Measurements from ENCODE around the gene PUM1.
A peak's percentile ranks its signal among the peaks of the same experiment; 100 is the strongest.
"Not testable (repeated sequence)": the region's sequence is repeated elsewhere in the genome, so short reads cannot be mapped to it uniquely, and the experiment has no call there.

PUM1 gene

GRCh38 chr1:30995990-30996612 is 69.4 kb downstream of the PUM1 start:
- no peak for DNase-seq (ENCODE audit: low spot score)

DNA sequence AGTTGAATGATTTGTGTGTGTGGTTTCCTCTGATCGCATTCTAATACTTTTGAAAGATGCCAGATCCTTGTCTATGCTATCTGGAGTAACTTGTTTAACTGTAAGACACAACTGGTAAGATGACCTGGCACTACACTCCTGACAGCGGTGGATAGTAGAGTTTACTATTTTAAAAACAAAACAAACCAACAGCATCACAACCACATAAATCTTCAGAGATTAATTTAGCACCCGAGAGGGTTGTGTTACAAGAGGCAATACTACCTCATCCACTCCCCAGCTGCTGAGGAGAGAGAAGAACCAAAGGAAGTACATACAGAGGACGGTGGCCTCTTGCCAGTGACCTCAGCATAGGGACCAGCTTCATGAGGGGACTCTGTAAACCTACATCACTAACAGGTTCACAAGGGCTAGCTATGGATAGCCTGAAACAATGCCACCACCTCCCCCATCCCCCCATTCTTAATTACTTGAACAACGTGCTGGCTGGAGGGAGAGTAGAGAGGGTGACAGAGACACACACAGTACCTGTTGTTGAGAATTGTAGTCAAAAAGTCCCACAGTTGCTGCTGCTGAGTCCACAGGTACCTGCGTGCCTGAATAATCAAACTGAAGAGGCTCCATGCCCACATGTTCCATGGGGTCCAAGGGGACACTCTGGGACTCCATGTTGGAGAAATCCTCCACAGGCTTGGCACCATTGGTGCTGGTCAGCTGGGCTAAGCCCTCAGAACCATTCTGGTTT is 73.5 kb downstream of the PUM1 start:
- DNase-seq (ENCODE audit: low spot score), result no peak

- no peak for DNase-seq (ENCODE audit: low spot score)
Measured at GRCh38 chr1:30990591-30990990, 74.9 kb downstream of the PUM1 start.

GRCh38 chr1:30988045-30988444 is 77.5 kb downstream of the PUM1 start:
- no peak for DNase-seq (ENCODE audit: low spot score)

DNA sequence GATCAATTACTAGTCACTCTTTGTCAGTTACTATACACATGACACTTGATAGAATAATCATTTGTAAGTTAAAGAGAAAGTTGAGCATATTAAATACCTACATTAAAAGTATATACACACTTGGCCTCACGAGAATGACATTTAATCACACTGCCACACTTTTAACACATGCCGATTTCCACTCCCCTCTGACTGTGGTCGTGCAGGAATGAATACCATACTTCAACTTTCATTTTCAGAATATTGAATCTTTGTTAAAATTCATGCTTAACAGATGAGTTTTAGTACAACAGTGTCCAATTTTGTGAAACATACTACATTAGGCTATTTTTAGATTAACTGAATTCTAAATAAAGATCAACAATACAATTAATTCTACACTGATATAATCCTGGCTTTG is 78.8 kb downstream of the PUM1 start:
- no peak for DNase-seq (ENCODE audit: low spot score)

DNA sequence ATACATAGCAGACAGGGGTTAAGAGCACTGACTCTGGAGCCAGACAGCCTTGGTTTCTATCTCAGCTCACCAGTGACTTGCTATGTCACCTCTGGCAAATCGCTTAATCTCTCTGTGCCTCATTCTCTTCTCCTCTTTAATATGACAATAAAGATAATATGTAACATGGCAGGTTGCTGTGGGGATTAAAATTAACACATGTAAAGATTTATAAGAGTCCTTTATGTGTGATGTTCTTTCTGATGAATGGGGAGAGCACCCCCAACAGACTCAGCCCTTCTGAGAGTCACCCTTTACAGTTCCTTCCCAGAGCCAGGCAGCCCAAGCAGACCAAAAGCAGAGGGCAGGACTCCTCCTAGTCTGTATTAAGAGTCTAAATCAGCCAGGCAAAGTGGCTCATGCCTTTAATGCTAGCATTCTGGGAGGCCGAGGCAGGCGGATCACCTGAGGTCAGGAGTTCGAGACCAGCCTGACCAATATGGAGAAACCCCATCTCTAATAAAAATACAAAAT is 80.5 kb downstream of the PUM1 start:
- DNase-seq (ENCODE audit: low spot score), result no peak

- DNase-seq (ENCODE audit: low spot score), result no peak
Measured at GRCh38 chr1:30984165-30984889, 81.2 kb downstream of the PUM1 start.

DNA sequence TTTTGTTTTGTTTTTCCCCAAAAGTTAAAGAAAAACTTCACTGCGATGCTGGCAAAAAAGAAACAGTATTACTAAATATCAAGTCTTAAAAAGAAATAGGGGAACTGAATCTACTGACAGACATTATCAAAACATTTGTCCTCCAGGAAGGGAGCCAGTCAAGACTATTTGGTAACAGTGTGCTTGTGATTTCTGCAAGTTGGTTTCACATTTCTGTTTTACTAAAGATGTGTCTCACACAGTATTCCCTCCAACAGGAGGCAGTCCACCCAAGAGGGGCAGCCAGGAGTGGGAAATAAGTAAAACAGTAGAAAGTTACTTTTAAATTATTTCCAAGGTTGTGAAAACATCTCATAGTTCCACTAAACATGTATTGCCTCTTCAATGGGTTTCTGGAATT is 82.6 kb downstream of the PUM1 start:
- DNase-seq (ENCODE audit: low spot score), result no peak

GRCh38 chr1:30982431-30982830 is 83.1 kb downstream of the PUM1 start:
- no peak for DNase-seq (ENCODE audit: low spot score)

- DNase-seq (ENCODE audit: low spot score), result no peak
Measured at GRCh38 chr1:30981172-30981571, 84.3 kb downstream of the PUM1 start.

DNA sequence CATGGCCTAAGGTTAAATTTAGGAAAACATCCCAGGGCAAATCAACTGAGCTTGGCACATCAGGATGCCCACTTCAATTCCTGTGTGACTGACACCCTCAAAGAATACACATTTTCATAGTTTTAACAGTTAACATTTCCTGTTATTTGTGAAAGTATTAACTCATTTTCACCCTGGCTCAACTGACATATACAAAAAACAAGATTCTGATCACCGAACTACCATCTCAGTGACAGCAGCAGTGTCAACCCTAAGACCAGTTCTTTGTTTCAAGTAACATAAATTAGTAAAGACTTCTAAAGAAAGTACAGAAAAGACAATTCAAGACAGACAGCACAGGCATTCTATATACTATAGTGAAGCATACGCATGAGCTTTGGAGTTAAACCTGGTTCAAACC is 88.0 kb downstream of the PUM1 start:
- DNase-seq (ENCODE audit: low spot score), result no peak

GRCh38 chr1:30977105-30977504 is 88.4 kb downstream of the PUM1 start:
- DNase-seq (ENCODE audit: low spot score), result no peak

DNA sequence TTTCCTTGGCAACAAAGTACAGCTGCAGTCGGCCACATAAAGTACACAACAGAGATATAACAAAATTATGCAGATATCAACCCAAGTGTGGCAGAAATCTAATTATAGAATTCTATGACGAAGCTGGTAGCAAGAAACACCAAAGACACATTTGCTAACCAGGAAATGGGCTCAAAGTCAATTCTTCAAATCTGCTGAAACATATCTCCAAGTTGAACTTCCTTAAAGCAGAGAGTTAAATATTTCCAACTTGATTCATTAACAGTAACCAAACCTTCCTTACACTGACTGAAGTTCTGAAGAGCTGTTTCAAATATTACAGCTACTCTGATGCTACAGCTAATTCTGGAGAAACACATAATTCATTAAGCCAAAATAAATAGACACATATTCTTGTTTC is 89.4 kb downstream of the PUM1 start:
- no peak for DNase-seq (ENCODE audit: low spot score)

DNA sequence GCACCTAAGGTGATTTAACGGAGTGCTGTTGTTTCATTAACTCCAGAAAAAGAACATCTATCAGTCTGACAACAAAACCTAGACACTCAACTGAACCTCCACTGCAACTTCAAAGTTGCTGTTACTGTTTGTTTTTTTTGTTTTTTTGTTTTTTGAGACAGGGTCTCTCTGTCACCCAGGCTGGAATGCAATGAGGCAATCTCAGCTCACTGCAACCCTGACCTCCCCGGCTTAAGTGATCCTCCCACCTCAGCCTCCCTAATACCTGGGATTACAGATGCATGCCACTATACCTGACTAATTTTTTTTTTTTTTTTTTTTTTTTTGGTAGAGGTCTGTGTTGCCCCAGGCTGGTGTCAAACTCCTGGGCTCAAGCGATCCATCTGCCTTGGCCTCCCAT is 90.3 kb downstream of the PUM1 start:
- DNase-seq (ENCODE audit: low spot score), result no peak

GRCh38 chr1:30974536-30974935 is 91.0 kb downstream of the PUM1 start:
- DNase-seq (ENCODE audit: low spot score), result no peak

GRCh38 chr1:30972349-30972748 is 93.2 kb downstream of the PUM1 start:
- not testable (repeated sequence) for DNase-seq (ENCODE audit: low spot score)

DNA sequence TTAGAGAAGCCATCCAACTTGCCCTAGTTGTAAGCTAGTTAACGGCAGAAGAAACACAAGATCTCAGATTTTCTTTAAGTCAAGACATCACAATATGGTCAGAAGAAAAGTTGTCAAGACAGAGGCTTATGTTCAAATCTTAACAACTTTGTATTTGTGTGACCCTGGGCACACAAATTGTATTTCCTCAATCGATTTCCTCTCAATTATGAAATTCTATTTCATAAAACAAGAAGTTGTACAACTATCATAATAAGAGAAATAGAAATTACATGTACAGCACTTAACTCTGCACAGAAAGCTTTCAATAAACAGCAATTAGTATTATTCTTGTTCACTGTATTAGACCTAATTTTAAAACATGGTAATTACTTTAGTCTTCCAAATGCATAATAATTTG is 94.0 kb downstream of the PUM1 start:
- no peak for DNase-seq (ENCODE audit: low spot score)

DNA sequence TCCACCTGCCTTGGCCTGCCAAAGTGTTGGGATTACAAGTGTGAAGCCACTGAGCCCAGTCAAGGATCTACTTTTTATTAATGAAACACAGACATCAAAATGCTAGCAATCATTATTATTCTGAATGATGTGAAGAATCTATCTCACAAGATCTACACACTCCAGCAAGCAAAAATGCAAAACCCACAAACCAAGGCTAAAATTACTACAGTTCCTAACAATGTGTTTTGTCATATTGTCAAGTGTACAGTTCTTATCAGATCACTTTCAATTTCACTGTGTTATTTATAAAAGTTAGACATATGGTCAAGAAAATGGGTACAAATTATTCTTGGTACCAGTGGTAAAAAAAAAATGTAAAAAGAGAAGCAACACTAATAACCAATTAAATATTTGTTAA is 95.6 kb downstream of the PUM1 start:
- DNase-seq (ENCODE audit: low spot score), result no peak

GRCh38 chr1:30968220-30968971 is 97.1 kb downstream of the PUM1 start:
- DNase-seq (ENCODE audit: low spot score), result no peak

DNA sequence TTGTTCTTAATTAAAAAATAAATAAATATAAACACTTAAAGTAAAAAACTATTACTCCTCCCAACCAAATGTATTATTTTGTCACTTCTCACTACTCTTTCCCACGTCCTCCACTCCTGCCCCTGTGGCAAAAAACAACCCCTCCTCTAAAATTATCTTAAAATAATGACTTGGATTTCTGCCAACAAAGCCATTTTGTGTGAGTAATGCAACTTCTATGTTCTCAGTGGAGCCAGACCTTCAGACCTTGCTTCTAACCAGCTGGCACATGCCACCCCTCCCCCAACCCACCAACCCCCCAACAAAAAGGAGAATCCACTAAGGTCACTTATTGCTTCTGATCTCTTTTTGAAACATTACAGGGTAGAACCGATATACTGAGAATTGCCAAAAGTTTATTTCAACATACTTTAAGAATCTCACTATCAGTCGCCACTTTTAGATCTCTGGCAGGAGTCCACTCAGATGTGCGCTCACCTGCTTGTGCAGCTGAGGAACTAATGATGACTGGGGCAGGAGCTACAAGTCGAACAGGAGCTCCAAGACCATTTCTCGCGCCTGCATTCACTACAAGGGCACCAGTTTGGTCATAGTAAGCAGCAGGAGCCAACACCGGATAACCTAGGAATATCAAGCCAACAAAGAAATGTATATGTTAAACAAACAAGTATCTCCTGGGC is 98.7 kb downstream of the PUM1 start:
- DNase-seq (ENCODE audit: low spot score), result peak; percentile 85

DNA sequence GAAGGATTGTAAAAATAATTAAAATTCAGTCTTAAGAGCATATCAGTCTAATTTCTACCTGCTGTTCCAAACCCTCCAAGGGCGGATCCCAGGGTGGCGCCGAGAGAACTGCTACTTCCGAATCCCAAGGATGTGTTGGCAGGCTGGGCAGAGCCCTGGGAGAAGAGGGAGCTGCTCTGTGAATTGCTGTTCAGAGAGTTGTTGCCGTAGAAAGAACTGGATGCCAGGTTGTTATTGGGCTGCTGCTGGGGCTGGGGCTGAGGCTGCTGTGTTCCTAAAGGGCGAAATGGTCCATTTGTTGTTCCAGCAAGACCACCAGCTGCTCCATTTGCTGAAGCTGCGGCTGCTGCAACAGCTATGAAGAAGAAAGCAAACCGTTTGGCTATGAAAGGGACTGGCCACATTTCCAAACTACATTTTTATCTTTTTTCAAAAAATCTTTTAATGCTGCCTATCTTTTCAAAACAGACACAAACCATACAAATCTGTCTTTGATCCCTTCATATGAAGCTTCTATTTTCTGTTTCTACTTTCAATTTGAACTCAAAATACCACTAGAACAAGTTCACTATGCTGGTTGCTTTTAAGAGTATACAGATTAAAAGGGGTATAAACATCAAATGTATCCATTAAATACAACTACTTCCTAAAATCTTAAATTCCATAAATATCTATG is 99.5 kb downstream of the PUM1 start:
- DNase-seq (ENCODE audit: low spot score), result no peak

Measured in kidney capillary endothelial cell (primary cell).